22Rv1 (cell line): ENCODE measurements around the gene KMT2B.

Source experiments
- ZFX ChIP-seq: fragments of 450-650 bp; IDR thresholded peaks from 2 replicates; pipeline ENCODE4 v1.6.1; 2017; ENCODE audit warnings: antibody characterized with exemption, borderline replicate concordance
- TF ChIP-seq, protein P1 (sequence below): fragments of 450-650 bp; IDR thresholded peaks from 2 replicates; pipeline ENCODE4 v1.5.1; 2017; ENCODE audit warnings: mild to moderate bottlenecking

DNA sequence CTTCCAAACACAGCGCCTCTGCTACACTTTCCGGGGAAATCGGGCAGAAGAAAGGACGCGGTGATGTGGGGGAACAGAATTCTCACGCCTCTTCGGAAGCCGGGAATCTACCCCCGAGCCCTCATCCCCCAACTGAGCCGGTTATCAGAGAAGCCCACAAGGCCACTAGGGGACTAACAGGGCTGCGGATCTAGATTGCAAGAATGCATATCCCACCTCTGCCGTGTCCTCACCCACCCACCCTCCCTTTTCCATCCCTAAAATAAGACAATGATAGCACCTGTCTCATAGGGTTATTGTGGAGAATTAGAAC, 23.4 kb downstream of the KMT2B start:
- TF ChIP-seq, protein P1, sequence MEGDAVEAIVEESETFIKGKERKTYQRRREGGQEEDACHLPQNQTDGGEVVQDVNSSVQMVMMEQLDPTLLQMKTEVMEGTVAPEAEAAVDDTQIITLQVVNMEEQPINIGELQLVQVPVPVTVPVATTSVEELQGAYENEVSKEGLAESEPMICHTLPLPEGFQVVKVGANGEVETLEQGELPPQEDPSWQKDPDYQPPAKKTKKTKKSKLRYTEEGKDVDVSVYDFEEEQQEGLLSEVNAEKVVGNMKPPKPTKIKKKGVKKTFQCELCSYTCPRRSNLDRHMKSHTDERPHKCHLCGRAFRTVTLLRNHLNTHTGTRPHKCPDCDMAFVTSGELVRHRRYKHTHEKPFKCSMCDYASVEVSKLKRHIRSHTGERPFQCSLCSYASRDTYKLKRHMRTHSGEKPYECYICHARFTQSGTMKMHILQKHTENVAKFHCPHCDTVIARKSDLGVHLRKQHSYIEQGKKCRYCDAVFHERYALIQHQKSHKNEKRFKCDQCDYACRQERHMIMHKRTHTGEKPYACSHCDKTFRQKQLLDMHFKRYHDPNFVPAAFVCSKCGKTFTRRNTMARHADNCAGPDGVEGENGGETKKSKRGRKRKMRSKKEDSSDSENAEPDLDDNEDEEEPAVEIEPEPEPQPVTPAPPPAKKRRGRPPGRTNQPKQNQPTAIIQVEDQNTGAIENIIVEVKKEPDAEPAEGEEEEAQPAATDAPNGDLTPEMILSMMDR = peak; percentile 19; the same call in 1 of the 2 replicates
- no peak for TF ChIP-seq ZFX
